Neural progenitor cell (in vitro differentiated cells): ENCODE data around the gene OR10J5. TPM values are rescaled to one million over a fixed set of nuclear protein-coding genes. Genes with fewer than 3 reads are reported as not detected.

Source experiments
- DNase-seq: peaks from one replicate; pipeline ENCODE4 v3.0.0-alpha.2; 2016; ENCODE audit warnings: low spot score
- H2AFZ ChIP-seq: fragments of 200-600 bp; sonication (generic); replicated peaks from 2 replicates; pipeline ENCODE4 v1.6.1; 2016; ENCODE audit warnings: antibody characterized with exemption
- H3F3A ChIP-seq: fragments of 200-600 bp; sonication (generic); 2 replicates; pipeline ENCODE4 v1.6.1; 2016; ENCODE audit warnings: antibody characterized with exemption, low read depth
- H3K27ac ChIP-seq: fragments of 200-600 bp; sonication (generic); 2 replicates; pipeline ENCODE4 v1.5.1; 2016; ENCODE audit warnings: mild to moderate bottlenecking
- H3K27me3 ChIP-seq: fragments of 200-600 bp; sonication (generic); 2 replicates; pipeline ENCODE4 v1.6.1; 2016; ENCODE audit warnings: mild to moderate bottlenecking, moderate library complexity
- H3K36me3 ChIP-seq: fragments of 200-600 bp; sonication (generic); 2 replicates; pipeline ENCODE4 v1.5.1; 2016
- H3K4me1 ChIP-seq: fragments of 200-600 bp; sonication (generic); 2 replicates; pipeline ENCODE4 v1.6.1; 2016; ENCODE audit warnings: mixed run types
- H3K4me2 ChIP-seq: fragments of 200-600 bp; sonication (generic); 2 replicates; pipeline ENCODE4 v1.6.1; 2016
- H3K4me3 ChIP-seq: fragments of 200-600 bp; sonication (generic); 2 replicates; pipeline ENCODE4 v1.5.1; 2016
- H3K79me2 ChIP-seq: fragments of 200-600 bp; sonication (generic); 2 replicates; pipeline ENCODE4 v1.6.1; 2016; ENCODE audit warnings: low read depth
- H3K9ac ChIP-seq: fragments of 200-600 bp; sonication (generic); 2 replicates; pipeline ENCODE4 v1.6.1; 2016
- H3K9me3 ChIP-seq: fragments of 200-600 bp; sonication (generic); 2 replicates; pipeline ENCODE4 v1.5.1; 2016; ENCODE audit warnings: low read depth
- H4K20me1 ChIP-seq: fragments of 200-600 bp; sonication (generic); 2 replicates; pipeline ENCODE4 v1.6.1; 2016; ENCODE audit warnings: low read depth
- H3K27ac Mint-ChIP-seq: 3 replicates; pipeline ENCODE4 v1.8.0; 2021; ENCODE audit warnings: mixed read lengths
- H3K27me3 Mint-ChIP-seq: 2 replicates; pipeline ENCODE4 v1.8.0; 2022; ENCODE audit warnings: low read depth, mild to moderate bottlenecking, inconsistent platforms, moderate library complexity, mixed read lengths; ENCODE audit not compliant: insufficient read depth
- H3K36me3 Mint-ChIP-seq: 3 replicates; pipeline ENCODE4 v1.8.0; 2021; ENCODE audit warnings: mixed read lengths
- H3K4me1 Mint-ChIP-seq: 3 replicates; pipeline ENCODE4 v1.8.0; 2021; ENCODE audit warnings: mixed read lengths
- H3K4me3 Mint-ChIP-seq: 3 replicates; pipeline ENCODE4 v1.8.0; 2021; ENCODE audit warnings: mild to moderate bottlenecking, moderate library complexity, mixed read lengths
- H3K9me3 Mint-ChIP-seq: 3 replicates; pipeline ENCODE4 v1.8.0; 2020; ENCODE audit warnings: mixed read lengths
- CTCF ChIP-seq: fragments of 200-600 bp; sonication (generic); IDR thresholded peaks from 2 replicates; pipeline ENCODE4 v1.5.1; 2017; ENCODE audit warnings: antibody characterized with exemption, mild to moderate bottlenecking
- EZH2 ChIP-seq: fragments of 200-600 bp; sonication (generic); IDR thresholded peaks from 2 replicates; pipeline ENCODE4 v1.6.1; 2017; ENCODE audit warnings: antibody characterized with exemption, mild to moderate bottlenecking, moderate library complexity
- EZH2phosphoT487 ChIP-seq: fragments of 200-600 bp; sonication (generic); IDR thresholded peaks from 2 replicates; pipeline ENCODE4 v1.6.1; 2017; ENCODE audit warnings: antibody characterized with exemption
- total RNA-seq: library from RNA; depleted of rRNA; stranded (reverse); fragments of >200 nt; gene quantifications from 2 replicates; pipeline ENCODE4 v1.2.3, GENCODE V29; 2015; ENCODE audit warnings: low replicate concordance

OR10J5 gene
- total RNA-seq, 1 donor from 2014 or later = not detected

GRCh38 chr1:159580340-159580739, 44.5 kb upstream of the OR10J5 start:
- H3K36me3 Mint-ChIP-seq = no peaks in the 10 kb centered on the region
- Histone ChIP-seq H3K4me1 (no peaks in the 10 kb centered on the region), H4K20me1 (no peaks in the 10 kb centered on the region), H3K9ac (no peak overlapping the region), H3K27ac (no peak overlapping the region), H3F3A (no peaks in the 10 kb centered on the region), H3K4me2 (no peak overlapping the region), H3K27me3 (no peaks in the 10 kb centered on the region), H2AFZ (no peak overlapping the region), H3K79me2 (no peaks in the 10 kb centered on the region), H3K4me3 (no peak overlapping the region), H3K9me3 (peaks cover 28% of the 10 kb centered on the region), H3K36me3 (peaks cover 2% of the 10 kb centered on the region)
- peaks cover 6% of the 10 kb centered on the region for H3K4me1 Mint-ChIP-seq
- no peak for DNase-seq
- no peaks in the 10 kb centered on the region for H3K9me3 Mint-ChIP-seq
- no peak overlapping the region for H3K27ac Mint-ChIP-seq
- no peak for TF ChIP-seq EZH2
- TF ChIP-seq CTCF = no peak
- TF ChIP-seq EZH2phosphoT487 = no peak
- peaks cover 2% of the 10 kb centered on the region for H3K27me3 Mint-ChIP-seq
- no peak overlapping the region for H3K4me3 Mint-ChIP-seq

GRCh38 chr1:159577446-159577845, 41.6 kb upstream of the OR10J5 start:
- DNase-seq = no peak
- no peak overlapping the region for H3K4me3 ChIP-seq
- Mint-ChIP-seq H3K36me3 (peaks cover 2% of the 10 kb centered on the region), H3K27ac (no peak overlapping the region), H3K9me3 (peaks cover 8% of the 10 kb centered on the region), H3K27me3 (no peaks in the 10 kb centered on the region), H3K4me1 (no peaks in the 10 kb centered on the region), H3K4me3 (no peak overlapping the region)
- H3K79me2 ChIP-seq = no peaks in the 10 kb centered on the region
- no peaks in the 10 kb centered on the region for H3F3A ChIP-seq
- no peak for TF ChIP-seq EZH2phosphoT487
- no peak for TF ChIP-seq EZH2
- TF ChIP-seq CTCF = no peak
- peaks cover 2% of the 10 kb centered on the region for H3K36me3 ChIP-seq
- no peak overlapping the region for H3K4me2 ChIP-seq
- peaks cover 31% of the 10 kb centered on the region for H3K9me3 ChIP-seq
- H3K27ac ChIP-seq = no peak overlapping the region
- no peak overlapping the region for H3K9ac ChIP-seq
- H3K4me1 ChIP-seq = no peaks in the 10 kb centered on the region
- H3K27me3 ChIP-seq = no peaks in the 10 kb centered on the region
- H4K20me1 ChIP-seq = no peaks in the 10 kb centered on the region
- H2AFZ ChIP-seq = no peak overlapping the region

GRCh38 chr1:159562680-159563079, 26.9 kb upstream of the OR10J5 start:
- Histone ChIP-seq H3K4me2 (no peak overlapping the region), H3K9ac (no peak overlapping the region), H3K36me3 (no peaks in the 10 kb centered on the region), H4K20me1 (no peaks in the 10 kb centered on the region), H3K9me3 (peaks cover 38% of the 10 kb centered on the region), H3K27ac (no peak overlapping the region), H3K4me1 (no peaks in the 10 kb centered on the region), H3K27me3 (no peaks in the 10 kb centered on the region), H2AFZ (no peak overlapping the region), H3K79me2 (no peaks in the 10 kb centered on the region), H3F3A (no peaks in the 10 kb centered on the region), H3K4me3 (no peak overlapping the region)
- no peak for DNase-seq
- no peaks in the 10 kb centered on the region for H3K27me3 Mint-ChIP-seq
- H3K9me3 Mint-ChIP-seq = no peaks in the 10 kb centered on the region
- H3K4me3 Mint-ChIP-seq = no peak overlapping the region
- TF ChIP-seq EZH2 = no peak
- no peak for TF ChIP-seq CTCF
- TF ChIP-seq EZH2phosphoT487 = no peak
- H3K27ac Mint-ChIP-seq = peak overlapping the region; percentile 47
- H3K4me1 Mint-ChIP-seq = peaks cover 21% of the 10 kb centered on the region
- no peaks in the 10 kb centered on the region for H3K36me3 Mint-ChIP-seq
